B cell (primary cell): Measurements from ENCODE around the gene CEP112. TPM values are rescaled to one million over a fixed set of nuclear protein-coding genes. Genes with fewer than 3 reads are reported as not detected.

ENCODE experiments used
- ATAC-seq: fragments of 200-7000 bp; cut with Tn5 transposase; one replicate; pipeline ENCODE4 v1.10.0; 2021; ENCODE audit warnings: low read depth, mild to moderate bottlenecking, moderate number of reproducible peaks, moderate library complexity
- CTCF ChIA-PET: fragments of 350-600 bp; sonication (Branson Sonifier 250); formaldehyde crosslinking; loops from one replicate; lab custom pipeline; 2021; ENCODE audit warnings: antibody characterized with exemption, inconsistent platforms; lab: Charles Lee
- POLR2A ChIA-PET: fragments of 350-600 bp; sonication (Branson Sonifier 250); formaldehyde crosslinking; loops from one replicate; lab custom pipeline; 2021; ENCODE audit warnings: antibody characterized with exemption; lab: Charles Lee
- DNase-seq: peaks from one replicate; pipeline ENCODE4 v3.0.0; 2013
- H2AFZ ChIP-seq: 2 replicates; pipeline ENCODE4 v1.6.1; 2012; ENCODE audit warnings: mild to moderate bottlenecking, low read depth, low read length; ENCODE audit not compliant: insufficient read depth, poor library complexity, severe bottlenecking
- H3K27ac ChIP-seq, 2 donors: 1 replicate in 1 of 2; 2 replicates in 1 of 2; pipeline ENCODE4 v1.5.1; 2012 to 2013; ENCODE audit warnings: low read length in 2 of 2, mild to moderate bottlenecking in 2 of 2, moderate library complexity in 1 of 2
- H3K27me3 ChIP-seq, 4 experiments: fragments of 200-600 bp in 1 of 4; sonication (generic) in 1 of 4; replicated peaks in 1 of 4; 1 replicate in 2 of 4; 2 replicates in 2 of 4; pipeline versions ENCODE4 v1.6.1 to v1.7.0; 2013 to 2016; ENCODE audit warnings: low read length in 3 of 4, mild to moderate bottlenecking in 2 of 4, mixed read lengths in 1 of 4, moderate library complexity in 1 of 4; ENCODE audit not compliant: insufficient read depth in 4 of 4, control insufficient read depth in 3 of 4; ENCODE audit errors: control extremely low read depth in 1 of 4
- H3K36me3 ChIP-seq, 2 experiments: replicated peaks in 1 of 2; 1 replicate in 1 of 2; 2 replicates in 1 of 2; pipeline versions ENCODE4 v1.6.1 to v1.7.1; 2013; ENCODE audit warnings: low read length in 1 of 2; ENCODE audit not compliant: insufficient read depth in 2 of 2, control insufficient read depth in 1 of 2; ENCODE audit errors: control extremely low read depth in 1 of 2, extremely low read depth in 1 of 2
- H3K4me1 ChIP-seq, 2 donors: fragments of 200-600 bp in 1 of 2; sonication (generic) in 1 of 2; 1 replicate in 1 of 2; 2 replicates in 1 of 2; pipeline versions ENCODE4 v1.5.1 to v1.6.1; 2013 to 2017; ENCODE audit warnings: low read length in 2 of 2; ENCODE audit not compliant: control insufficient read depth in 2 of 2, insufficient read depth in 2 of 2
- H3K4me2 ChIP-seq: replicated peaks from 2 replicates; pipeline ENCODE3; 2012; ENCODE audit warnings: mild to moderate bottlenecking, low read depth, low read length; ENCODE audit not compliant: poor library complexity, severe bottlenecking
- H3K4me3 ChIP-seq, 5 experiments: fragments of 200-600 bp in 1 of 5; sonication (generic) in 1 of 5; 1 replicate in 3 of 5; 2 replicates in 2 of 5; pipeline versions ENCODE4 v1.5.1 to v1.7.0; 2011 to 2016; ENCODE audit warnings: low read length in 4 of 5, mild to moderate bottlenecking in 4 of 5, low read depth in 2 of 5, control low read depth in 1 of 5, moderate library complexity in 1 of 5; ENCODE audit not compliant: insufficient read depth in 1 of 5; ENCODE audit errors: control extremely low read depth in 1 of 5, extremely low read depth in 1 of 5
- H3K79me2 ChIP-seq: fragments of 200-600 bp; sonication (generic); one replicate; pipeline ENCODE4 v1.6.0; 2016; ENCODE audit warnings: low read length; ENCODE audit not compliant: control insufficient read depth, insufficient read depth
- H3K9ac ChIP-seq: fragments of 200-600 bp; sonication (generic); 2 replicates; pipeline ENCODE4 v1.6.1; 2017; ENCODE audit warnings: mild to moderate bottlenecking, low read length, moderate library complexity
- H3K9me3 ChIP-seq, 3 donors: one replicate each; pipeline versions ENCODE4 v1.6.1 to v1.7.1; 2013; ENCODE audit warnings: low read length in 2 of 3; ENCODE audit not compliant: control insufficient read depth in 2 of 3, insufficient read depth in 1 of 3; ENCODE audit errors: control extremely low read depth in 1 of 3
- H4K20me1 ChIP-seq: 2 replicates; pipeline ENCODE4 v1.6.0; 2012; ENCODE audit warnings: mild to moderate bottlenecking, low read length; ENCODE audit not compliant: insufficient read depth, control insufficient read depth, poor library complexity, severe bottlenecking
- H3K27ac Mint-ChIP-seq: one replicate; pipeline ENCODE4 v1.8.0; 2021; ENCODE audit warnings: mixed read lengths
- H3K27me3 Mint-ChIP-seq: one replicate; pipeline ENCODE4 v1.8.0; 2021; ENCODE audit warnings: mixed read lengths
- H3K4me1 Mint-ChIP-seq: one replicate; pipeline ENCODE4 v1.8.0; 2021; ENCODE audit warnings: mixed read lengths
- H3K4me3 Mint-ChIP-seq: one replicate; pipeline ENCODE4 v1.8.0; 2021; ENCODE audit warnings: mixed read lengths
- H3K9me3 Mint-ChIP-seq: one replicate; pipeline ENCODE4 v1.8.0; 2022; ENCODE audit warnings: mixed read lengths; ENCODE audit not compliant: insufficient read depth
- CTCF ChIP-seq: fragments of 200-600 bp; IDR thresholded peaks from one replicate; pipeline ENCODE4 v1.8.0; 2022; ENCODE audit warnings: antibody characterized with exemption, mild to moderate bottlenecking
- EZH2 ChIP-seq: IDR thresholded peaks from 2 replicates; pipeline ENCODE4 v1.6.1; 2012; ENCODE audit warnings: borderline replicate concordance, low read depth, mild to moderate bottlenecking, moderate library complexity, low read length; ENCODE audit not compliant: insufficient read depth, poor library complexity, severe bottlenecking
- WGBS: methylation state at CpG from one replicate; pipeline ENCODE4 v1.1.5; 2013; ENCODE audit warnings: missing lambda C conversion rate; ENCODE audit not compliant: insufficient coverage; 5-methylcytosine and 5-hydroxymethylcytosine counted together
- intact Hi-C: fragments of 100-400 bp; cut with micrococcal nuclease; formaldehyde crosslinking; loops from one replicate; pipeline ENCODE4 v1.10.0; 2022
- polyA plus RNA-seq: library from polyadenylated mRNA; depleted of rRNA; stranded (reverse); fragments of >200 nt; gene quantifications from 2 replicates; pipeline ENCODE4 v1.2.3, GENCODE V29; 2012
- total RNA-seq, 2 donors: library from RNA; stranded (reverse); fragments of 120-200 nt in 1 of 2; gene quantifications; 1 replicate in 1 of 2; 2 replicates in 1 of 2; pipeline versions ENCODE4 v1.2.3 to v1.2.4, GENCODE V29; 2013 to 2022

The CEP112 gene
- total and polyA plus RNA-seq, 2 donors (not counting 1 experiment from before 2014, with no cell fraction given) = 0.57 to 4.6 TPM

GRCh38 chr17:66230922-66231591 lies 39.1 kb upstream of the CEP112 start:
- ChIA-PET POLR2A (no interaction called here), CTCF (no interaction called here)
- Histone ChIP-seq H3K4me2 (no peak overlapping the region), H3K27ac (no peak overlapping the region), H3K9ac (no peak overlapping the region), H3K4me1 (no peaks in the 10 kb centered on the region), H3K27me3 (peaks cover 0 to 3% (median 0%) of the 10 kb centered on the region in 4 experiments), H3K36me3 (no peaks in the 10 kb centered on the region), H3K9me3 (no peaks in the 10 kb centered on the region), H2AFZ (no peak overlapping the region), H4K20me1 (no peaks in the 10 kb centered on the region), H3K79me2 (no peaks in the 10 kb centered on the region), H3K4me3 (no peak overlapping the region)
- ATAC-seq (no peak), DNase-seq (no peak)
- intact Hi-C loops = no loop called here
- WGBS = 100% methylated on average over 2 of the region's 4 CpGs
- Mint-ChIP-seq H3K27me3 (peaks cover 7% of the 10 kb centered on the region), H3K9me3 (no peaks in the 10 kb centered on the region), H3K4me3 (no peak overlapping the region), H3K27ac (no peak overlapping the region), H3K4me1 (no peaks in the 10 kb centered on the region)
- TF ChIP-seq CTCF = no peak
- TF ChIP-seq EZH2 = no peak

GRCh38 chr17:66229783-66230538 lies 38.0 kb upstream of the CEP112 start:
- Mint-ChIP-seq H3K27ac (no peak overlapping the region), H3K4me3 (no peak overlapping the region), H3K9me3 (no peaks in the 10 kb centered on the region), H3K4me1 (no peaks in the 10 kb centered on the region), H3K27me3 (peaks cover 12% of the 10 kb centered on the region)
- H3K4me3 ChIP-seq = no peak overlapping the region
- intact Hi-C loops = no loop called here
- TF ChIP-seq CTCF (no peak), EZH2 (no peak)
- no peak overlapping the region for H3K4me2 ChIP-seq
- peaks cover 0 to 3% (median 0%) of the 10 kb centered on the region in 4 experiments for H3K27me3 ChIP-seq
- 56% methylated on average over 1 of the region's 4 CpGs for WGBS
- no peak overlapping the region for H3K27ac ChIP-seq
- H2AFZ ChIP-seq = no peak overlapping the region
- H3K79me2 ChIP-seq = no peaks in the 10 kb centered on the region
- no peaks in the 10 kb centered on the region for H3K9me3 ChIP-seq
- H3K36me3 ChIP-seq = no peaks in the 10 kb centered on the region
- H4K20me1 ChIP-seq = no peaks in the 10 kb centered on the region
- ChIA-PET POLR2A (no interaction called here), CTCF (no interaction called here)
- H3K9ac ChIP-seq = no peak overlapping the region
- H3K4me1 ChIP-seq = no peaks in the 10 kb centered on the region
- ATAC-seq = no peak
- DNase-seq = no peak
